GM18505 (cell line): Measurements from ENCODE around the gene LGI4.

Experiments used
- ATAC-seq: cut with Tn5 transposase; IDR thresholded peaks from one replicate; pipeline ENCODE4 v1.9.1; 2021; ENCODE audit not compliant: unreplicated experiment
- POLR2A ChIP-seq: IDR thresholded peaks from 4 replicates; pipeline ENCODE4 v1.6.1; 2011; ENCODE audit warnings: borderline replicate concordance; ENCODE audit not compliant: insufficient read depth, insufficient read length; ENCODE audit errors: extremely low read depth

LGI4 gene

GRCh38 chr19:35128398-35129057 lies 6.3 kb downstream of the LGI4 start:
- ATAC-seq: no peak
- TF ChIP-seq POLR2A: no peak

- no peak for ATAC-seq
Measured at GRCh38 chr19:35127871-35128270, 7.0 kb downstream of the LGI4 start.

GRCh38 chr19:35126624-35126959 lies 8.3 kb downstream of the LGI4 start:
- ATAC-seq: no peak

More at GRCh38 chr19:35127871-35128270, 7.0 kb downstream of the LGI4 start:
- no peak for TF ChIP-seq POLR2A

GRCh38 chr19:35125749-35126623 lies 8.9 kb downstream of the LGI4 start:
- TF ChIP-seq POLR2A: no peak
- ATAC-seq: no peak

More at GRCh38 chr19:35126624-35126959, 8.3 kb downstream of the LGI4 start:
- no peak for TF ChIP-seq POLR2A

GRCh38 chr19:35125270-35125717 lies 9.6 kb downstream of the LGI4 start:
- TF ChIP-seq POLR2A: no peak
- no peak for ATAC-seq

GRCh38 chr19:35124098-35125060 lies 10.5 kb downstream of the LGI4 start:
- peak; percentile 67 for ATAC-seq
- peak; percentile 41 for TF ChIP-seq POLR2A

GRCh38 chr19:35123573-35123972 lies 11.3 kb downstream of the LGI4 start:
- no peak for TF ChIP-seq POLR2A
- ATAC-seq: no peak

- no peak for TF ChIP-seq POLR2A
- no peak for ATAC-seq
Measured at GRCh38 chr19:35122687-35123551, 11.9 kb downstream of the LGI4 start.

GRCh38 chr19:35120898-35121297 lies 14.0 kb downstream of the LGI4 start:
- TF ChIP-seq POLR2A: no peak
- no peak for ATAC-seq

- no peak for ATAC-seq
- no peak for TF ChIP-seq POLR2A
Measured at GRCh38 chr19:35120492-35120891, 14.4 kb downstream of the LGI4 start.

GRCh38 chr19:35119578-35120155 lies 15.2 kb downstream of the LGI4 start:
- ATAC-seq: no peak
- TF ChIP-seq POLR2A: no peak

- ATAC-seq: no peak
- no peak for TF ChIP-seq POLR2A
Measured at GRCh38 chr19:35119091-35119490, 15.8 kb downstream of the LGI4 start.
